Fibroblast of pulmonary artery (primary cell): Measurements from ENCODE around the gene CAMK1D.
A peak's percentile ranks its signal among the peaks of the same experiment; 100 is the strongest.

ENCODE experiments used
- DNase-seq: peaks from one replicate; pipeline ENCODE4 v3.0.0-alpha.2; 2010; ENCODE audit warnings: low read depth
- H3K4me3 ChIP-seq: replicated peaks from 2 replicates; pipeline ENCODE4 v1.5.1; 2011; ENCODE audit warnings: low read depth, mild to moderate bottlenecking, control low read depth, low read length, moderate library complexity
- CTCF ChIP-seq: IDR thresholded peaks from 2 replicates; pipeline ENCODE4 v1.5.1; 2011; ENCODE audit warnings: mild to moderate bottlenecking, control low read depth, low read length, inconsistent platforms; ENCODE audit errors: missing control alignments

CAMK1D gene

GRCh38 chr10:12631216-12631615, 281.9 kb downstream of the CAMK1D start:
- peak; percentile 16 for DNase-seq
- no peak overlapping the region for H3K4me3 ChIP-seq
- no peak for TF ChIP-seq CTCF

DNA sequence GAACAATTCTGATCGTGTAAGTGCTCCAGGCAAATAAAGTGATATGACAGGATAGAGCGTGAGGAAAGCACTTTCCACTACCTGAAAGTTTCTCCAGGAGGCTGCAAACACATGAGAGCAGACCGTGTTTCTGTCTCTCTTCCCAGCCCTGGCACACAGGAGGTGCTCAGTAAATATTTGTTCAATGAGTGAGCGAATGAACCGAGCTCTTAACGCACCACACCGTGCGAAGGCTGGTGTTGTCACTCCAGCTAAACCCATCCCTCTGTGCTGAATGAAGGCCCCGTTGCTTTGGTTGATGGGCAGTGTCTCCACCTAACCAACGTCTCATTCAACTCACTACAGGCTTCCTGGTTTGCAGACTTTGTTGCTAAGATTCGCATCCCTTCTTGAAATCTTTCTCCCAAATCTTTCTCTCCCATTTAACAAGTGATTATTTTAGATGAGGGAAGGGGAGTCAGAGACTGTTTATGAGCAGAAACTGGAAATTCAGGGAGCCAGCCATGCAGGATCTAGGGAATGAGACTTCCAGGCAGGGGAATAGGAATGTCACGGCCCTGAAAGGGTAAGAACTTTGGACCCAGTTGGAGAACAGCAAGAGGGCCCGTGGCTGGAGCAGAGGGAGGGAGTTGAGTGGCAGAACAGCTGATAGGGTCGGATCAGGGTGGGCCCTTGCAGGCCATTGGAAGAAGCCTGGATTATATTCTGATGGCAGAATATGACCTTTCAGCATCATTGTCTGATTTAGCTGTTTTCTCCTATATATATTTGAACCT, 282.6 kb downstream of the CAMK1D start:
- TF ChIP-seq CTCF, result no peak
- no peak for DNase-seq
- H3K4me3 ChIP-seq, result no peak overlapping the region

DNA sequence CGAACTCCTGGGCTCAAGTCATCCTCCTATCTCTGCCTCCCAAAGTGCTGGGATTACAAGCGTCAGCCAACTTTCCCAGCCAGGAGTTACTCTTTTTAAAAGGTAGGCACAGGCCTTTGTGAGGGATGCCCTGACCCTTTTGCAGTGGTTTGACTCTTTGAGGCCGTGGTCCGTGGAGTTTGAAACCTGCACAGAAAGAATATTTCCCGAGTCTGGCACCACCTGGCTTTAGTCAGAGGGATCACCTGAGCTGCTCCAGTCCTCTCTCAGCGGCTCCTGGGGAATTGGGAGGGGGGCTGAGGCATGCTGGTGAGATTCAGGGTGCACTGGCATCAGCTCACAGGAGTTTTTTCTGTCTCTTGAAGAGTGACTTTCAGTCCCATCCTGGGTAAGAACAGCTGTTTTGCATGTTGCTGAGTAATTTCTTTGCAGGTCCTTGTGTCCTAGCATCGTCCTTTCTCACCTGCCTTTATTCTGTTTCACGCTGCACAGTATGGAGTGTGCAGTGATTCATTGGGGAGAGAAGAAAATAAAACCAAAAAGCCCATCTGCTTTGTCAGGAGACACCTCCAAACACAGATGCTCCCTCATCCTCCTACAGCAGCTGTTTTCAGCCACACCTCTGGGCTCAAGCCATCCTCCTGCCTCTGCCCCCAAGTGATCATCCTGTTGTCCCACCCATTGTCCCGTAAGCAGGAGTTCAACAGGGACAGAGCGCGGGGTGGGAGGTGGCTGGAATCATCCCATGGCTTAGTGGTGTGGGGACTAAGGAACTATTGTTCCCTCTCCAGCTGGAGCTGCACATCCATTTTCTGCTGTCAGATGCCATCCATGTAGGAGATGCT, 284.7 kb downstream of the CAMK1D start:
- no peak for DNase-seq
- no peak for TF ChIP-seq CTCF
- H3K4me3 ChIP-seq, result no peak overlapping the region

- no peak for DNase-seq
- no peak for TF ChIP-seq CTCF
- no peak overlapping the region for H3K4me3 ChIP-seq
Observed at GRCh38 chr10:12634621-12634931, 285.2 kb downstream of the CAMK1D start.

- no peak overlapping the region for H3K4me3 ChIP-seq
- DNase-seq, result no peak
- no peak for TF ChIP-seq CTCF
Observed at GRCh38 chr10:12635127-12635541, 285.8 kb downstream of the CAMK1D start.

- no peak for DNase-seq
- H3K4me3 ChIP-seq, result no peak overlapping the region
- TF ChIP-seq CTCF, result no peak
Observed at GRCh38 chr10:12636571-12636970, 287.2 kb downstream of the CAMK1D start.
